GM21515 (cell line): ENCODE measurements around the gene ARL2BP.

Experiments
- ATAC-seq: cut with Tn5 transposase; IDR thresholded peaks from one replicate; pipeline ENCODE4 v1.9.1; 2021; ENCODE audit not compliant: unreplicated experiment

ARL2BP gene

GRCh38 chr16:57235128-57236021, 9.7 kb upstream of the ARL2BP start:
- ATAC-seq = no peak

GRCh38 chr16:57236022-57236350, 9.1 kb upstream of the ARL2BP start:
- no peak for ATAC-seq

- no peak for ATAC-seq
These were observed 6.4 kb upstream of the ARL2BP start for GRCh38 chr16:57238682-57239081.

- ATAC-seq = no peak
These were observed 6.0 kb upstream of the ARL2BP start for GRCh38 chr16:57239107-57239506.

GRCh38 chr16:57240851-57241250, 4.2 kb upstream of the ARL2BP start:
- no peak for ATAC-seq

- no peak for ATAC-seq
These were observed 2.4 kb upstream of the ARL2BP start for GRCh38 chr16:57242650-57243049.

GRCh38 chr16:57244463-57244766, 644 bp upstream of the ARL2BP start:
- peak; percentile 8 for ATAC-seq

- no peak for ATAC-seq
These were observed 534 bp downstream of the ARL2BP start for GRCh38 chr16:57245472-57246113.

- no peak for ATAC-seq
These were observed 6.3 kb downstream of the ARL2BP start for GRCh38 chr16:57251352-57251751.

GRCh38 chr16:57252148-57252721, 7.2 kb downstream of the ARL2BP start:
- ATAC-seq = no peak

GRCh38 chr16:57253466-57253865, 8.4 kb downstream of the ARL2BP start:
- ATAC-seq = no peak

GRCh38 chr16:57255686-57256415, 10.8 kb downstream of the ARL2BP start:
- ATAC-seq = no peak

GRCh38 chr16:57256601-57257395, 11.7 kb downstream of the ARL2BP start:
- ATAC-seq = no peak

- ATAC-seq = no peak
These were observed 12.5 kb downstream of the ARL2BP start for GRCh38 chr16:57257455-57258070.

- no peak for ATAC-seq
These were observed 13.3 kb downstream of the ARL2BP start for GRCh38 chr16:57258226-57258909.

GRCh38 chr16:57258910-57259475, 13.9 kb downstream of the ARL2BP start:
- no peak for ATAC-seq

- no peak for ATAC-seq
These were observed 15.4 kb downstream of the ARL2BP start for GRCh38 chr16:57260294-57260929.

- no peak for ATAC-seq
These were observed 16.7 kb downstream of the ARL2BP start for GRCh38 chr16:57261806-57262205.
